Measurements from ENCODE around the gene KIF20A.

DNA sequence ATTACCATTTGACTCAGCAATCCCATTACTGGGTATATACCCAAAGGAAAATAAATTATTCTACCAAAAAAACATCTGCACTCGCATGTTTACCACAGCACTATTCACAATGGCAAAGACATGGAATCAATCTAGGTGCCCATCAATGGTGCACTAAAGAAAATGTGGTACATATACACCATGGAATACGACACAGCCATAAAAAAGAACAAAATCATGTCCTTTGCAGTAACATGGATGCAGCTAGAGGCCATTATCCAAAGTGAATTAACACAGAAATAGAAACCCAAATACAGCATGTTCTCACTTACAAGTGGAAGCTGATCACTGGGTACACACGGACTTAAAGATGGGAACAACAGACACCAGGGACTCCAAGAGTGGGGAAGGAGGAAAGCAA, 32.1 kb downstream of the KIF20A start:
- TF ChIP-seq, protein P1, sequence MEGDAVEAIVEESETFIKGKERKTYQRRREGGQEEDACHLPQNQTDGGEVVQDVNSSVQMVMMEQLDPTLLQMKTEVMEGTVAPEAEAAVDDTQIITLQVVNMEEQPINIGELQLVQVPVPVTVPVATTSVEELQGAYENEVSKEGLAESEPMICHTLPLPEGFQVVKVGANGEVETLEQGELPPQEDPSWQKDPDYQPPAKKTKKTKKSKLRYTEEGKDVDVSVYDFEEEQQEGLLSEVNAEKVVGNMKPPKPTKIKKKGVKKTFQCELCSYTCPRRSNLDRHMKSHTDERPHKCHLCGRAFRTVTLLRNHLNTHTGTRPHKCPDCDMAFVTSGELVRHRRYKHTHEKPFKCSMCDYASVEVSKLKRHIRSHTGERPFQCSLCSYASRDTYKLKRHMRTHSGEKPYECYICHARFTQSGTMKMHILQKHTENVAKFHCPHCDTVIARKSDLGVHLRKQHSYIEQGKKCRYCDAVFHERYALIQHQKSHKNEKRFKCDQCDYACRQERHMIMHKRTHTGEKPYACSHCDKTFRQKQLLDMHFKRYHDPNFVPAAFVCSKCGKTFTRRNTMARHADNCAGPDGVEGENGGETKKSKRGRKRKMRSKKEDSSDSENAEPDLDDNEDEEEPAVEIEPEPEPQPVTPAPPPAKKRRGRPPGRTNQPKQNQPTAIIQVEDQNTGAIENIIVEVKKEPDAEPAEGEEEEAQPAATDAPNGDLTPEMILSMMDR (IDR thresholded peaks at IDR 0.05), result no peak
- no peak for TF ChIP-seq FOXK1 (CRISPR knock-in tag; IDR thresholded peaks at IDR 0.05)
- TF ChIP-seq, protein P2, sequence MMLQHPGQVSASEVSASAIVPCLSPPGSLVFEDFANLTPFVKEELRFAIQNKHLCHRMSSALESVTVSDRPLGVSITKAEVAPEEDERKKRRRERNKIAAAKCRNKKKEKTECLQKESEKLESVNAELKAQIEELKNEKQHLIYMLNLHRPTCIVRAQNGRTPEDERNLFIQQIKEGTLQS (CRISPR knock-in tag; conservative IDR thresholded peaks at IDR 0.05), result no peak
